GM23338 (cell line): ENCODE results near the gene FKBP10. TPM values are rescaled to one million over a fixed set of nuclear protein-coding genes. Genes with fewer than 3 reads are reported as not detected.

Experiments
- ATAC-seq: fragments of 200-7000 bp; cut with Tn5 transposase; 3 replicates; pipeline ENCODE4 v1.9.1; 2020
- DNase-seq: peaks from one replicate; pipeline ENCODE4 v3.0.0-alpha.2; 2015; ENCODE audit warnings: low spot score
- H2AFZ ChIP-seq: fragments of 200-600 bp; sonication (generic); 2 replicates; pipeline ENCODE4 v1.8.0; 2016; ENCODE audit warnings: antibody characterized with exemption, mild to moderate bottlenecking, moderate library complexity
- H3F3A ChIP-seq: fragments of 200-600 bp; sonication (generic); replicated peaks from 2 replicates; pipeline ENCODE4 v1.8.0; 2017; ENCODE audit warnings: antibody characterized with exemption, mixed run types, low read depth
- H3K27ac ChIP-seq: fragments of 200-600 bp; sonication (generic); 2 replicates; pipeline ENCODE4 v1.6.1; 2016; ENCODE audit warnings: low read depth
- H3K27me3 ChIP-seq: fragments of 200-600 bp; sonication (generic); 2 replicates; pipeline ENCODE4 v1.8.0; 2016; ENCODE audit warnings: mild to moderate bottlenecking, mixed run types, moderate library complexity; ENCODE audit not compliant: insufficient read depth
- H3K36me3 ChIP-seq: fragments of 200-600 bp; sonication (generic); 2 replicates; pipeline ENCODE4 v1.8.0; 2016; ENCODE audit warnings: mild to moderate bottlenecking; ENCODE audit not compliant: insufficient read depth
- H3K4me1 ChIP-seq: fragments of 200-600 bp; sonication (generic); 2 replicates; pipeline ENCODE4 v1.8.0; 2016; ENCODE audit warnings: mild to moderate bottlenecking, moderate library complexity; ENCODE audit not compliant: insufficient read depth
- H3K4me2 ChIP-seq: fragments of 200-600 bp; sonication (generic); 2 replicates; pipeline ENCODE4 v1.7.1; 2017; ENCODE audit warnings: mixed run types
- H3K4me3 ChIP-seq: fragments of 200-600 bp; sonication (generic); 2 replicates; pipeline ENCODE4 v1.6.1; 2016; ENCODE audit warnings: mixed run types
- H3K79me2 ChIP-seq: fragments of 200-600 bp; sonication (generic); replicated peaks from 2 replicates; pipeline ENCODE4 v1.8.0; 2017; ENCODE audit warnings: mild to moderate bottlenecking; ENCODE audit not compliant: insufficient read depth
- H3K9me2 ChIP-seq: fragments of 200-600 bp; sonication (generic); 2 replicates; pipeline ENCODE4 v1.8.0; 2017; ENCODE audit not compliant: insufficient read depth
- H4K20me1 ChIP-seq: fragments of 200-600 bp; sonication (generic); replicated peaks from 2 replicates; pipeline ENCODE4 v1.8.0; 2017; ENCODE audit warnings: mild to moderate bottlenecking; ENCODE audit not compliant: insufficient read depth
- H3K27ac Mint-ChIP-seq: 2 replicates; pipeline ENCODE4 v1.8.0; 2020; ENCODE audit warnings: inconsistent platforms, mild to moderate bottlenecking, moderate library complexity, mixed read lengths
- H3K27me3 Mint-ChIP-seq: 3 replicates; pipeline ENCODE4 v1.8.0; 2022; ENCODE audit warnings: low read depth, mild to moderate bottlenecking, moderate library complexity, mixed read lengths, inconsistent platforms; ENCODE audit not compliant: insufficient read depth, poor library complexity
- H3K36me3 Mint-ChIP-seq: 3 replicates; pipeline ENCODE4 v1.8.0; 2021; ENCODE audit warnings: low read depth, mild to moderate bottlenecking, inconsistent platforms, moderate library complexity, mixed read lengths
- H3K4me1 Mint-ChIP-seq: 3 replicates; pipeline ENCODE4 v1.8.0; 2020; ENCODE audit warnings: mild to moderate bottlenecking, inconsistent platforms, mixed read lengths
- H3K4me3 Mint-ChIP-seq: 3 replicates; pipeline ENCODE4 v1.8.0; 2021; ENCODE audit warnings: moderate library complexity, mild to moderate bottlenecking, inconsistent platforms, mixed read lengths
- H3K9me3 Mint-ChIP-seq: 3 replicates; pipeline ENCODE4 v1.8.0; 2020; ENCODE audit warnings: moderate library complexity, mild to moderate bottlenecking, inconsistent platforms, mixed read lengths
- NANOG ChIP-seq: IDR thresholded peaks from 2 replicates; pipeline ENCODE4 v1.6.1; 2016; ENCODE audit warnings: antibody characterized with exemption, borderline replicate concordance
- ZNF331 ChIP-seq: fragments of 250-450 bp; sonication (Bioruptor Pico); IDR thresholded peaks from 2 replicates; pipeline ENCODE4 v1.5.0; 2020; ENCODE audit warnings: low read depth, mild to moderate bottlenecking, moderate library complexity
- polyA plus RNA-seq: library from polyadenylated mRNA; unstranded; fragments of >200 nt; fragmentation: Nextera tagmentation; extraction: Ambion mirVana; gene quantifications from 2 replicates; pipeline ENCODE4 v1.2.1, GENCODE V29; 2016
- total RNA-seq: library from RNA; depleted of rRNA; stranded (reverse); fragments of >200 nt; shearing (Covaris generic); gene quantifications from 2 replicates; pipeline ENCODE4 v1.2.3, GENCODE V29; 2014
- TF ChIP-seq, protein P1 (sequence below): fragments of 250-450 bp; sonication (Bioruptor Pico); IDR thresholded peaks from 2 replicates; pipeline ENCODE4 v1.5.0; 2020; ENCODE audit warnings: mild to moderate bottlenecking, moderate library complexity
- TF ChIP-seq, protein P2 (sequence below): IDR thresholded peaks from one replicate; pipeline ENCODE4 v1.6.1; 2018; ENCODE audit warnings: antibody characterized with exemption; ENCODE audit not compliant: unreplicated experiment
- TF ChIP-seq, protein P3 (sequence below), 2 experiments: fragments of 200-600 bp in 1 of 2; sonication (generic) in 1 of 2; conservative IDR thresholded peaks; 2 replicates each; pipeline versions ENCODE4 v1.5.1 to v1.6.1; 2016 to 2017; ENCODE audit warnings: antibody characterized with exemption in 2 of 2, low read depth in 2 of 2, mild to moderate bottlenecking in 2 of 2, moderate library complexity in 1 of 2

FKBP10 gene
- total and polyA plus RNA-seq, 2 experiments from 2014 or later: 26.2 to 151 TPM

DNA sequence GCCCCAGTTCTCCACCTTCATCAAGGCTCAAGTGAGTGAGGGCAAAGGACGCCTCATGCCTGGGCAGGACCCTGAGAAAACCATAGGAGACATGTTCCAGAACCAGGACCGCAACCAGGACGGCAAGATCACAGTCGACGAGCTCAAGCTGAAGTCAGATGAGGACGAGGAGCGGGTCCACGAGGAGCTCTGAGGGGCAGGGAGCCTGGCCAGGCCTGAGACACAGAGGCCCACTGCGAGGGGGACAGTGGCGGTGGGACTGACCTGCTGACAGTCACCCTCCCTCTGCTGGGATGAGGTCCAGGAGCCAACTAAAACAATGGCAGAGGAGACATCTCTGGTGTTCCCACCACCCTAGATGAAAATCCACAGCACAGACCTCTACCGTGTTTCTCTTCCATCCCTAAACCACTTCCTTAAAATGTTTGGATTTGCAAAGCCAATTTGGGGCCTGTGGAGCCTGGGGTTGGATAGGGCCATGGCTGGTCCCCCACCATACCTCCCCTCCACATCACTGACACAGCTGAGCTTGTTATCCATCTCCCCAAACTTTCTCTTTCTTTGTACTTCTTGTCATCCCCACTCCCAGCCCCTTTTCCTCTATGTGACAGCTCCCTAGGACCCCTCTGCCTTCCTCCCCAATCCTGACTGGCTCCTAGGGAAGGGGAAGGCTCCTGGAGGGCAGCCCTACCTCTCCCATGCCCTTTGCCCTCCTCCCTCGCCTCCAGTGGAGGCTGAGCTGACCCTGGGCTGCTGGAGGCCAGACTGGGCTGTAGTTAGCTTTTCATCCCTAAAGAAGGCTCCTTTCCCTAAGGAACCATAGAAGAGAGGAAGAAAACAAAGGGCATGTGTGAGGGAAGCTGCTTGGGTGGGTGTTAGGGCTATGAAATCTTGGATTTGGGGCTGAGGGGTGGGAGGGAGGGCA lies 9.7 kb downstream of the FKBP10 start (continued):
- TF ChIP-seq, protein P1, sequence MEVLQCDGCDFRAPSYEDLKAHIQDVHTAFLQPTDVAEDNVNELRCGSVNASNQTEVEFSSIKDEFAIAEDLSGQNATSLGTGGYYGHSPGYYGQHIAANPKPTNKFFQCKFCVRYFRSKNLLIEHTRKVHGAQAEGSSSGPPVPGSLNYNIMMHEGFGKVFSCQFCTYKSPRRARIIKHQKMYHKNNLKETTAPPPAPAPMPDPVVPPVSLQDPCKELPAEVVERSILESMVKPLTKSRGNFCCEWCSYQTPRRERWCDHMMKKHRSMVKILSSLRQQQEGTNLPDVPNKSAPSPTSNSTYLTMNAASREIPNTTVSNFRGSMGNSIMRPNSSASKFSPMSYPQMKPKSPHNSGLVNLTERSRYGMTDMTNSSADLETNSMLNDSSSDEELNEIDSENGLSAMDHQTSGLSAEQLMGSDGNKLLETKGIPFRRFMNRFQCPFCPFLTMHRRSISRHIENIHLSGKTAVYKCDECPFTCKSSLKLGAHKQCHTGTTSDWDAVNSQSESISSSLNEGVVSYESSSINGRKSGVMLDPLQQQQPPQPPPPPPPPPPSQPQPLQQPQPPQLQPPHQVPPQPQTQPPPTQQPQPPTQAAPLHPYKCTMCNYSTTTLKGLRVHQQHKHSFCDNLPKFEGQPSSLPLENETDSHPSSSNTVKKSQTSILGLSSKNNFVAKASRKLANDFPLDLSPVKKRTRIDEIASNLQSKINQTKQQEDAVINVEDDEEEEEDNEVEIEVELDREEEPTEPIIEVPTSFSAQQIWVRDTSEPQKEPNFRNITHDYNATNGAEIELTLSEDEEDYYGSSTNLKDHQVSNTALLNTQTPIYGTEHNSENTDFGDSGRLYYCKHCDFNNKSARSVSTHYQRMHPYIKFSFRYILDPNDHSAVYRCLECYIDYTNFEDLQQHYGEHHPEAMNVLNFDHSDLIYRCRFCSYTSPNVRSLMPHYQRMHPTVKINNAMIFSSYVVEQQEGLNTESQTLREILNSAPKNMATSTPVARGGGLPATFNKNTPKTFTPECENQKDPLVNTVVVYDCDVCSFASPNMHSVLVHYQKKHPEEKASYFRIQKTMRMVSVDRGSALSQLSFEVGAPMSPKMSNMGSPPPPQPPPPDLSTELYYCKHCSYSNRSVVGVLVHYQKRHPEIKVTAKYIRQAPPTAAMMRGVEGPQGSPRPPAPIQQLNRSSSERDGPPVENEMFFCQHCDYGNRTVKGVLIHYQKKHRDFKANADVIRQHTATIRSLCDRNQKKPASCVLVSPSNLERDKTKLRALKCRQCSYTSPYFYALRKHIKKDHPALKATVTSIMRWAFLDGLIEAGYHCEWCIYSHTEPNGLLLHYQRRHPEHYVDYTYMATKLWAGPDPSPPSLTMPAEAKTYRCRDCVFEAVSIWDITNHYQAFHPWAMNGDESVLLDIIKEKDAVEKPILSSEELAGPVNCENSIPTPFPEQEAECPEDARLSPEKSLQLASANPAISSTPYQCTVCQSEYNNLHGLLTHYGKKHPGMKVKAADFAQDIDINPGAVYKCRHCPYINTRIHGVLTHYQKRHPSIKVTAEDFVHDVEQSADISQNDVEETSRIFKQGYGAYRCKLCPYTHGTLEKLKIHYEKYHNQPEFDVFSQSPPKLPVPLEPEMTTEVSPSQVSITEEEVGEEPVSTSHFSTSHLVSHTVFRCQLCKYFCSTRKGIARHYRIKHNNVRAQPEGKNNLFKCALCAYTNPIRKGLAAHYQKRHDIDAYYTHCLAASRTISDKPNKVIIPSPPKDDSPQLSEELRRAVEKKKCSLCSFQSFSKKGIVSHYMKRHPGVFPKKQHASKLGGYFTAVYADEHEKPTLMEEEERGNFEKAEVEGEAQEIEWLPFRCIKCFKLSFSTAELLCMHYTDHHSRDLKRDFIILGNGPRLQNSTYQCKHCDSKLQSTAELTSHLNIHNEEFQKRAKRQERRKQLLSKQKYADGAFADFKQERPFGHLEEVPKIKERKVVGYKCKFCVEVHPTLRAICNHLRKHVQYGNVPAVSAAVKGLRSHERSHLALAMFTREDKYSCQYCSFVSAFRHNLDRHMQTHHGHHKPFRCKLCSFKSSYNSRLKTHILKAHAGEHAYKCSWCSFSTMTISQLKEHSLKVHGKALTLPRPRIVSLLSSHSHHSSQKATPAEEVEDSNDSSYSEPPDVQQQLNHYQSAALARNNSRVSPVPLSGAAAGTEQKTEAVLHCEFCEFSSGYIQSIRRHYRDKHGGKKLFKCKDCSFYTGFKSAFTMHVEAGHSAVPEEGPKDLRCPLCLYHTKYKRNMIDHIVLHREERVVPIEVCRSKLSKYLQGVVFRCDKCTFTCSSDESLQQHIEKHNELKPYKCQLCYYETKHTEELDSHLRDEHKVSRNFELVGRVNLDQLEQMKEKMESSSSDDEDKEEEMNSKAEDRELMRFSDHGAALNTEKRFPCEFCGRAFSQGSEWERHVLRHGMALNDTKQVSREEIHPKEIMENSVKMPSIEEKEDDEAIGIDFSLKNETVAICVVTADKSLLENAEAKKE (CRISPR knock-in tag): no peak
- TF ChIP-seq, protein P2, sequence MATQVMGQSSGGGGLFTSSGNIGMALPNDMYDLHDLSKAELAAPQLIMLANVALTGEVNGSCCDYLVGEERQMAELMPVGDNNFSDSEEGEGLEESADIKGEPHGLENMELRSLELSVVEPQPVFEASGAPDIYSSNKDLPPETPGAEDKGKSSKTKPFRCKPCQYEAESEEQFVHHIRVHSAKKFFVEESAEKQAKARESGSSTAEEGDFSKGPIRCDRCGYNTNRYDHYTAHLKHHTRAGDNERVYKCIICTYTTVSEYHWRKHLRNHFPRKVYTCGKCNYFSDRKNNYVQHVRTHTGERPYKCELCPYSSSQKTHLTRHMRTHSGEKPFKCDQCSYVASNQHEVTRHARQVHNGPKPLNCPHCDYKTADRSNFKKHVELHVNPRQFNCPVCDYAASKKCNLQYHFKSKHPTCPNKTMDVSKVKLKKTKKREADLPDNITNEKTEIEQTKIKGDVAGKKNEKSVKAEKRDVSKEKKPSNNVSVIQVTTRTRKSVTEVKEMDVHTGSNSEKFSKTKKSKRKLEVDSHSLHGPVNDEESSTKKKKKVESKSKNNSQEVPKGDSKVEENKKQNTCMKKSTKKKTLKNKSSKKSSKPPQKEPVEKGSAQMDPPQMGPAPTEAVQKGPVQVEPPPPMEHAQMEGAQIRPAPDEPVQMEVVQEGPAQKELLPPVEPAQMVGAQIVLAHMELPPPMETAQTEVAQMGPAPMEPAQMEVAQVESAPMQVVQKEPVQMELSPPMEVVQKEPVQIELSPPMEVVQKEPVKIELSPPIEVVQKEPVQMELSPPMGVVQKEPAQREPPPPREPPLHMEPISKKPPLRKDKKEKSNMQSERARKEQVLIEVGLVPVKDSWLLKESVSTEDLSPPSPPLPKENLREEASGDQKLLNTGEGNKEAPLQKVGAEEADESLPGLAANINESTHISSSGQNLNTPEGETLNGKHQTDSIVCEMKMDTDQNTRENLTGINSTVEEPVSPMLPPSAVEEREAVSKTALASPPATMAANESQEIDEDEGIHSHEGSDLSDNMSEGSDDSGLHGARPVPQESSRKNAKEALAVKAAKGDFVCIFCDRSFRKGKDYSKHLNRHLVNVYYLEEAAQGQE: no peak
- TF ChIP-seq ZNF331 (CRISPR knock-in tag): no peak

DNA sequence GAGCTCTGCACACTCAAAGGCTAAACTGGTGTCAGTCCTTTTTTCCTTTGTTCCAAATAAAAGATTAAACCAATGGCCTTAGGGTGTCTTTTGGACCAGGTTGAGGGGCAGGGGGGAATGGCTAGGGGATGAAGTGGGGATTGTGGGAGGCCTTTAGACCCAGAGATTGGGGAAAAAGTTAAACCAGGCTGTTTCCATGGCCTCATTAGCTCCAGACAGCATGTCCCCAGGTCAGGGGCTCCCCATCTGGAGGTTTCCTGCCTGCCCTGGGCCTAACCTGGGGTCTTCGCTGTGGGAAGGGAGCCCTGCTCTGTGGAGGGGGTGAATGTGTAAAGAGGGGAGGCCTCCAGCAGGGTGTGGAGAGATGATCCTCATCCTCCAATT lies 10.3 kb downstream of the FKBP10 start:
- no peak overlapping the region for H3K4me2 ChIP-seq
- Mint-ChIP-seq H3K27me3 (peaks cover 18% of the 10 kb centered on the region), H3K4me3 (no peak overlapping the region), H3K36me3 (peaks cover 60% of the 10 kb centered on the region), H3K9me3 (no peaks in the 10 kb centered on the region), H3K27ac (no peak overlapping the region), H3K4me1 (peaks cover 15% of the 10 kb centered on the region)
- peaks cover 7% of the 10 kb centered on the region; the same call in 1 of the 2 replicates for H3F3A ChIP-seq
- H4K20me1 ChIP-seq: no peaks in the 10 kb centered on the region; the same call in 1 of the 2 replicates
- no peaks in the 10 kb centered on the region for H3K27me3 ChIP-seq
- DNase-seq (no peak), ATAC-seq (no peak)
- H2AFZ ChIP-seq: no peak overlapping the region
- H3K36me3 ChIP-seq: peaks cover 7% of the 10 kb centered on the region
- peaks cover 14% of the 10 kb centered on the region for H3K4me1 ChIP-seq
- H3K4me3 ChIP-seq: no peak overlapping the region
- H3K79me2 ChIP-seq: no peaks in the 10 kb centered on the region
- H3K9me2 ChIP-seq: no peaks in the 10 kb centered on the region
- H3K27ac ChIP-seq: no peak overlapping the region
- TF ChIP-seq, protein P3, sequence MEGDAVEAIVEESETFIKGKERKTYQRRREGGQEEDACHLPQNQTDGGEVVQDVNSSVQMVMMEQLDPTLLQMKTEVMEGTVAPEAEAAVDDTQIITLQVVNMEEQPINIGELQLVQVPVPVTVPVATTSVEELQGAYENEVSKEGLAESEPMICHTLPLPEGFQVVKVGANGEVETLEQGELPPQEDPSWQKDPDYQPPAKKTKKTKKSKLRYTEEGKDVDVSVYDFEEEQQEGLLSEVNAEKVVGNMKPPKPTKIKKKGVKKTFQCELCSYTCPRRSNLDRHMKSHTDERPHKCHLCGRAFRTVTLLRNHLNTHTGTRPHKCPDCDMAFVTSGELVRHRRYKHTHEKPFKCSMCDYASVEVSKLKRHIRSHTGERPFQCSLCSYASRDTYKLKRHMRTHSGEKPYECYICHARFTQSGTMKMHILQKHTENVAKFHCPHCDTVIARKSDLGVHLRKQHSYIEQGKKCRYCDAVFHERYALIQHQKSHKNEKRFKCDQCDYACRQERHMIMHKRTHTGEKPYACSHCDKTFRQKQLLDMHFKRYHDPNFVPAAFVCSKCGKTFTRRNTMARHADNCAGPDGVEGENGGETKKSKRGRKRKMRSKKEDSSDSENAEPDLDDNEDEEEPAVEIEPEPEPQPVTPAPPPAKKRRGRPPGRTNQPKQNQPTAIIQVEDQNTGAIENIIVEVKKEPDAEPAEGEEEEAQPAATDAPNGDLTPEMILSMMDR (conservative IDR thresholded peaks at IDR 0.05; ENCODE audit: low read depth in 2 of 2): no peak
- no peak for TF ChIP-seq NANOG
- no peak for TF ChIP-seq ZNF331 (CRISPR knock-in tag)
